ENCODE data around the gene RRAGC.

DNA sequence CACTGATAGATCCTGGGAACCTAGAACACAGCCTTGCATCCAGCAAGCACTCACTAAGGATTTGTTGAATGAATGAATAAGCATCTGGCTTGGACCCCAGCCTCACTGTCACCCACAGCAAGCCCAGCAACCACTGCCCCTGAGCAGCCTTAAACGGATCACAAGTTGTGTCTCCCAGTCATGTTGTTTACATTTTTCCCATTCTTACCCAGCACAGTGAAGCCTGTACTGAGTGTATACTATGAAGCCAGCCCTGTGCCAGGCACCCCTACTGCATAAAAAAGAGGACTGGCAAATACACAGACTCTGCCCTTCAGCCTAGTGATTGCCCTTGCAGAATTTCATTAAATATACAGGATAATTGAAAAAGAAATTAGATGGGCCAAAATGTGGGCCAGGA lies 30.2 kb downstream of the RRAGC start:
- TF ChIP-seq, protein P1, sequence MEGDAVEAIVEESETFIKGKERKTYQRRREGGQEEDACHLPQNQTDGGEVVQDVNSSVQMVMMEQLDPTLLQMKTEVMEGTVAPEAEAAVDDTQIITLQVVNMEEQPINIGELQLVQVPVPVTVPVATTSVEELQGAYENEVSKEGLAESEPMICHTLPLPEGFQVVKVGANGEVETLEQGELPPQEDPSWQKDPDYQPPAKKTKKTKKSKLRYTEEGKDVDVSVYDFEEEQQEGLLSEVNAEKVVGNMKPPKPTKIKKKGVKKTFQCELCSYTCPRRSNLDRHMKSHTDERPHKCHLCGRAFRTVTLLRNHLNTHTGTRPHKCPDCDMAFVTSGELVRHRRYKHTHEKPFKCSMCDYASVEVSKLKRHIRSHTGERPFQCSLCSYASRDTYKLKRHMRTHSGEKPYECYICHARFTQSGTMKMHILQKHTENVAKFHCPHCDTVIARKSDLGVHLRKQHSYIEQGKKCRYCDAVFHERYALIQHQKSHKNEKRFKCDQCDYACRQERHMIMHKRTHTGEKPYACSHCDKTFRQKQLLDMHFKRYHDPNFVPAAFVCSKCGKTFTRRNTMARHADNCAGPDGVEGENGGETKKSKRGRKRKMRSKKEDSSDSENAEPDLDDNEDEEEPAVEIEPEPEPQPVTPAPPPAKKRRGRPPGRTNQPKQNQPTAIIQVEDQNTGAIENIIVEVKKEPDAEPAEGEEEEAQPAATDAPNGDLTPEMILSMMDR (IDR thresholded peaks at IDR 0.05), result no peak
- TF ChIP-seq POLR2A (IDR thresholded peaks at IDR 0.05), result no peak
